Endothelial cell (in vitro differentiated cells): ENCODE measurements around the gene GNAT3. TPM values are rescaled to one million over a fixed set of nuclear protein-coding genes. Genes with fewer than 3 reads are reported as not detected.

Source experiments
- DNase-seq: peaks from one replicate; pipeline ENCODE4 v3.0.0; 2021; ENCODE audit warnings: low spot score
- H3K27ac Mint-ChIP-seq: one replicate; pipeline ENCODE4 v1.8.0; 2021; ENCODE audit warnings: mixed read lengths, inconsistent platforms; ENCODE audit not compliant: unreplicated experiment
- H3K27me3 Mint-ChIP-seq: one replicate; pipeline ENCODE4 v1.8.0; 2021; ENCODE audit warnings: mild to moderate bottlenecking, moderate library complexity, mixed read lengths, inconsistent platforms; ENCODE audit not compliant: unreplicated experiment
- H3K36me3 Mint-ChIP-seq: one replicate; pipeline ENCODE4 v1.8.0; 2021; ENCODE audit warnings: mild to moderate bottlenecking, low read depth, mixed read lengths, inconsistent platforms; ENCODE audit not compliant: unreplicated experiment
- H3K4me1 Mint-ChIP-seq: one replicate; pipeline ENCODE4 v1.8.0; 2021; ENCODE audit warnings: mild to moderate bottlenecking, mixed read lengths, inconsistent platforms; ENCODE audit not compliant: unreplicated experiment
- H3K4me3 Mint-ChIP-seq: one replicate; pipeline ENCODE4 v1.8.0; 2021; ENCODE audit warnings: mild to moderate bottlenecking, mixed read lengths, inconsistent platforms; ENCODE audit not compliant: unreplicated experiment
- H3K9me3 Mint-ChIP-seq: one replicate; pipeline ENCODE4 v1.8.0; 2021; ENCODE audit warnings: mixed read lengths, inconsistent platforms; ENCODE audit not compliant: unreplicated experiment
- total RNA-seq: library from RNA; stranded (reverse); fragmentation: NEBNext Ultra II Directional; extraction: Animal tissue kit (Norgen Biotek cat#: 25700); gene quantifications from one replicate; pipeline ENCODE4 v1.2.1, GENCODE V29; 2021; ENCODE audit not compliant: unreplicated experiment
- TF ChIP-seq, protein P1 (sequence below): fragments of 200-600 bp; sonication (generic); IDR thresholded peaks from one replicate; pipeline ENCODE4 v1.5.0; 2021; ENCODE audit warnings: antibody characterized with exemption; ENCODE audit not compliant: unreplicated experiment

The GNAT3 gene
- total RNA-seq, 1 donor from 2014 or later = not detected

DNA sequence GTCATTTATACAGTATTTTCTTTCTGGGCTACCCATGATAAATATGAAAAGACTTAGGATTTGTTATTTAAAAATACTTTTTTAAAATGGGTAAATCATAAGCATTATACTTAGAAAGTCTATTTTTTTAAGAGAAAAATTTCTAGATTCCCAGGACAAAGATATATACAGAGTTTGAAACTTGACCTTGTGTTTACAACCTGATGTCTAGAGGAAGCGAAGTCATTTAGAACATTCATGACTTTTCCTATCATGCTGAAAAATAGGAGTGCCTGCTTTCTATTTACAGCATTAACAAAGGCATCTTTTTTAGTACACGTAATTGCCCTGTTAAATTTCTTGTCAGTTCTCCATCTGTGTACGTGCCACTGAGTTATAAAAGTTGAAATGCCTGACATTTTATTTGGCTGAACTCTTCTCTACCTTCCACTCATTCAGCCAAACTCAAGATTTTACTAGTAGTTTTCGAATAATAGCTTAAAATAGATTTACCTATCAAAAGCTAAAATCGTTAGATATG is 23.0 kb downstream of the GNAT3 start:
- peaks cover 8% of the 10 kb centered on the region for H3K4me1 Mint-ChIP-seq
- no peaks in the 10 kb centered on the region for H3K27me3 Mint-ChIP-seq
- TF ChIP-seq, protein P1, sequence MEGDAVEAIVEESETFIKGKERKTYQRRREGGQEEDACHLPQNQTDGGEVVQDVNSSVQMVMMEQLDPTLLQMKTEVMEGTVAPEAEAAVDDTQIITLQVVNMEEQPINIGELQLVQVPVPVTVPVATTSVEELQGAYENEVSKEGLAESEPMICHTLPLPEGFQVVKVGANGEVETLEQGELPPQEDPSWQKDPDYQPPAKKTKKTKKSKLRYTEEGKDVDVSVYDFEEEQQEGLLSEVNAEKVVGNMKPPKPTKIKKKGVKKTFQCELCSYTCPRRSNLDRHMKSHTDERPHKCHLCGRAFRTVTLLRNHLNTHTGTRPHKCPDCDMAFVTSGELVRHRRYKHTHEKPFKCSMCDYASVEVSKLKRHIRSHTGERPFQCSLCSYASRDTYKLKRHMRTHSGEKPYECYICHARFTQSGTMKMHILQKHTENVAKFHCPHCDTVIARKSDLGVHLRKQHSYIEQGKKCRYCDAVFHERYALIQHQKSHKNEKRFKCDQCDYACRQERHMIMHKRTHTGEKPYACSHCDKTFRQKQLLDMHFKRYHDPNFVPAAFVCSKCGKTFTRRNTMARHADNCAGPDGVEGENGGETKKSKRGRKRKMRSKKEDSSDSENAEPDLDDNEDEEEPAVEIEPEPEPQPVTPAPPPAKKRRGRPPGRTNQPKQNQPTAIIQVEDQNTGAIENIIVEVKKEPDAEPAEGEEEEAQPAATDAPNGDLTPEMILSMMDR = no peak

DNA sequence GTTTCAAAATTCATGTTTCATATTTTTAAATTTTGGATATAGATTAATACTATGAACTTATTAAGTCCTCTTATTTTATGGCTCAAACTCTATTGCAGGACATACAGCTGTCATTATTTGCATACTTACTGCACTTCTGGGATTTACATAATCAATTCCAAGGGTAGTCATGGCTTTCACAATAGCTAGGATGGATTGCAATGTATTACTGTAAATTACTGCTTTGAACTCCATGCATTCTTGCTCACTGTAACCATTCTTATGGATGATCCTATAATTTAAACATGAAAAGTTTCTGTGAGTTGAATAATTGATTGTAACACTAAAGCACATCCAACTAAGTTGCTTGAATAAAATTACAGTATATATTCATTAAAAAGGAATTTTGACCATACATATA is 23.5 kb downstream of the GNAT3 start:
- Mint-ChIP-seq H3K9me3 (no peaks in the 10 kb centered on the region), H3K36me3 (no peaks in the 10 kb centered on the region), H3K4me3 (no peak overlapping the region), H3K27ac (no peak overlapping the region), H3K4me1 (peaks cover 8% of the 10 kb centered on the region), H3K27me3 (no peaks in the 10 kb centered on the region)
- TF ChIP-seq, protein P1 = no peak
- DNase-seq = no peak

More for the DNA sequence above, 23.0 kb downstream of the GNAT3 start:
- no peak for DNase-seq
- Mint-ChIP-seq H3K4me3 (no peak overlapping the region), H3K9me3 (no peaks in the 10 kb centered on the region), H3K36me3 (no peaks in the 10 kb centered on the region), H3K27ac (no peak overlapping the region)

DNA sequence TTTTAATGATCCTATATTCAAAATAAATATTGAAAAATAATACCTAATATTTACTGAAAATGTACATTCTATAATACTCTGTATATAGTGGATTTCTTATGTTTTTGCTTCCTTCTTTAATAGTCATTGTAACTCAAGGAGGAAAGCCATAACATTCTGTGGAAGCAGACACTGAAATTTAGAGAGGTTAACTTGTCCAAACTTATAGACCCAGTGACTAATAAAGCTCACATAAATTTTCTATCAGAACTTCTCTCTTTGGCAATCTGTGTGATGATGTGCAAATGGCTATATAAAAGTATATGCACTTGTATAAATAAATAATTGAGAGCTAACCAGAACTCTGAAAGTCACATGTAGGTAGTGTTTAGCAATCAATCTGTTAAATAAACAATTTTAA is 26.1 kb downstream of the GNAT3 start:
- Mint-ChIP-seq H3K9me3 (no peaks in the 10 kb centered on the region), H3K4me3 (no peak overlapping the region), H3K27ac (no peak overlapping the region), H3K4me1 (peaks cover 8% of the 10 kb centered on the region), H3K36me3 (no peaks in the 10 kb centered on the region), H3K27me3 (no peaks in the 10 kb centered on the region)
- no peak for DNase-seq
- TF ChIP-seq, protein P1 = no peak

DNA sequence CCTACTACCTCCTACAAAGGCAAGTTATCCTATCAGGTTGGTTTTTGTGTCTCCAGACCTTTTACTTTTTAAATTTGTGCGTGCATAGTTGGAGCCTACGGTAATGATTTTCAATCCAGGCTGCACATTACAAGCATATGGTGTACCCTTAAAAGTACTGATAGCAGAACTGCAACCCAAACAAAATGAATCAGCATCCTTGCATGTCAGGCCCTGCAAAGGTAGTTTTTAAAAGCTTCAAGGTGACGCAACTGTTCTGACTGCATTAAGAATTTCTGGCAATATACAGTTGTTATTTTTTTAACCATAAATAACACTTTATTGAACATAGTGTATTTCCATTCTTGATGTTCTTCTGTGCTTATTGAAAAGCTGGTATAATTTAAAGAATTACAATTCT is 28.9 kb downstream of the GNAT3 start:
- Mint-ChIP-seq H3K9me3 (no peaks in the 10 kb centered on the region), H3K27me3 (no peaks in the 10 kb centered on the region), H3K27ac (no peak overlapping the region), H3K36me3 (no peaks in the 10 kb centered on the region), H3K4me3 (no peak overlapping the region), H3K4me1 (peaks cover 8% of the 10 kb centered on the region)
- TF ChIP-seq, protein P1 = no peak
- DNase-seq = no peak

DNA sequence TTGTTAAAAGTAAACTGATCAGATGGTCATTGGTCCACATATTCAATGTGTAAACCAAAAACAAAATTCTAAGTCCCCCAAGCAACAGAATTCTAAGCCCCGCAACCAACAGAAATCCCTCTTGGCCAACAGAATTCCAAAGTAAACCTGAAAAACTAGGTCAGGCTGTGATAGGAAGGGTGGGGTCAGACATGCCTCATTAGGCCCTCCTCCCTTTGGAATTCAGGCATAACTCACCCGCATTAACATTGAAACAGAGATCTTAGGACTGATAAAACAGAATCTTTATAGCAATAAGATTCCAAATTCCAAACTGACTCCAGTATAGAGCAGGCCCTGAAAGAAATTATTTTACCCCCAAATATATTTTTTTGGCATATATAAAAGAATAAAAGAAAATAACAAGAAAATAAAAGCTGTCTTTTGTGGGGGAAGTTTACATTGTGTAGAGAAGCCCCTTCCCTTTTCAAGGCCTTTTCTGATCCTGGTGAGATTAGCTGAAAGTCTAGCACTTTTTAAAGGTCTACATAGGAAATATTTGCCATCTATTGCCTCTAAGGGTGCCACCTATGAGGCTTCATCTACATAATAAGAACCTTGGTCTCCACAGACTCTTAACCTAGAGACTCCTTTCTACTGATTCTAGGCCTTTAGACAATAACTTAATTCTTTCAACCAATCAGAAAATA is 30.5 kb downstream of the GNAT3 start:
- no peaks in the 10 kb centered on the region for H3K27me3 Mint-ChIP-seq
- no peaks in the 10 kb centered on the region for H3K36me3 Mint-ChIP-seq
- no peaks in the 10 kb centered on the region for H3K9me3 Mint-ChIP-seq
- no peaks in the 10 kb centered on the region for H3K4me1 Mint-ChIP-seq
- H3K4me3 Mint-ChIP-seq = no peak overlapping the region
- no peak for DNase-seq
- TF ChIP-seq, protein P1 = no peak
- no peak overlapping the region for H3K27ac Mint-ChIP-seq
